GM10248 (cell line): ENCODE measurements around the gene PDZRN4.
A peak's percentile ranks its signal among the peaks of the same experiment; 100 is the strongest.
"Not testable (repeated sequence)": the region's sequence is repeated elsewhere in the genome, so short reads cannot be mapped to it uniquely, and the experiment has no call there.

Experiments used
- CTCF ChIA-PET: fragments of 300-600 bp; sonication (Branson Sonifier 250); formaldehyde crosslinking; extraction: SDS; loops from one replicate; lab custom pipeline; 2021; ENCODE audit warnings: antibody characterized with exemption; lab: Yijun Ruan, JAX
- POLR2A ChIA-PET: fragments of 350-650 bp; sonication (Branson Sonifier 250); formaldehyde crosslinking; extraction: SDS; loops from one replicate; lab custom pipeline; 2020; ENCODE audit warnings: antibody characterized with exemption; lab: Yijun Ruan, JAX
- DNase-seq: peaks from one replicate; pipeline ENCODE4 v3.0.0; 2012; ENCODE audit errors: extremely low spot score
- CTCF ChIP-seq: IDR thresholded peaks from 2 replicates; pipeline ENCODE4 v1.5.1; 2012; ENCODE audit warnings: mild to moderate bottlenecking, low read depth; ENCODE audit errors: extremely low read depth, missing control alignments, control extremely low read depth

PDZRN4 gene

DNA sequence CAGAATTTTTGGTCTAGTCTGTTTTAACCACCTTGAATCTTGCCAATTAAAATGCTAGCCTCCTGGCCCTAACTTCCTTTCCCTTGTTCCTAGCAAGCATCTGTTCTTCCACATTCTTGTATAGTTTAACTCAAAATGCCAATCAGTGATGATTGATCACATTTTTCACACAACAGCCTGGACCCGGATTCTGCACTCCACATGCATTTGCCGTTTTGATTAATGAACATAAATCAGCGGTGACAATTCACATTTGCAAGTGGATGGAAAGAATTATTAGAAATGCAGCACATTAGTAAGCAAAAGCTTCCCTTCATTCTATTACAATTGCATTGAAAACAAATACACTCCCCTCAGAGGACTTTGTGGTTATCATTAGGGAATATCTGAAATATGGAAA lies 83.4 kb downstream of the PDZRN4 start:
- no peak for TF ChIP-seq CTCF
- POLR2A ChIA-PET, result no interaction called here
- DNase-seq, result no peak
- CTCF ChIA-PET, result interaction anchor here (1.7 kb wide), 1 partner anchor 753 kb away, joined by 5 read pairs; no protein-coding TSS in a partner anchor

DNA sequence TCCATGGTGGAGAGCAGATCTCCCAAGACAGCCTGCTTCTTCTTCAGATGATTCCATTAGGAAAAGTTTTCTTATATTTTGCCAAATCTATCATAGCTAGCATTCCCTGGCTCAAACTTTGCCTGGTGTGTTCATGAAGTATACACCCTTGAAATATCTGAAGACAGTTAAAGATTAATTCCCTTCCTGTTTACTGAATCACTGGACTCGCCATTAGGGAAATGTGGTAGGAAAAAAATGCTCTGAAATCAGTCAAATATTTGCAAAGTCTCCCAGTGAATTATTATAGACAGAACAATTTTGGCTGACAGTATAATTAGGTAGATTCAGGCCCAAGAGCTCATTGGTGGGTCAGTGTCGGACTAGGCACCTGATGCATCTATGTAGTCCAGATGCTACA lies 86.5 kb downstream of the PDZRN4 start:
- no peak for DNase-seq
- CTCF ChIA-PET, result interaction anchor here (1.3 to 6.2 kb wide), 3 partner anchors 88 to 1297 kb away, joined by 3 to 71 read pairs (median 3); no protein-coding TSS in a partner anchor
- no peak for TF ChIP-seq CTCF
- POLR2A ChIA-PET, result no interaction called here

DNA sequence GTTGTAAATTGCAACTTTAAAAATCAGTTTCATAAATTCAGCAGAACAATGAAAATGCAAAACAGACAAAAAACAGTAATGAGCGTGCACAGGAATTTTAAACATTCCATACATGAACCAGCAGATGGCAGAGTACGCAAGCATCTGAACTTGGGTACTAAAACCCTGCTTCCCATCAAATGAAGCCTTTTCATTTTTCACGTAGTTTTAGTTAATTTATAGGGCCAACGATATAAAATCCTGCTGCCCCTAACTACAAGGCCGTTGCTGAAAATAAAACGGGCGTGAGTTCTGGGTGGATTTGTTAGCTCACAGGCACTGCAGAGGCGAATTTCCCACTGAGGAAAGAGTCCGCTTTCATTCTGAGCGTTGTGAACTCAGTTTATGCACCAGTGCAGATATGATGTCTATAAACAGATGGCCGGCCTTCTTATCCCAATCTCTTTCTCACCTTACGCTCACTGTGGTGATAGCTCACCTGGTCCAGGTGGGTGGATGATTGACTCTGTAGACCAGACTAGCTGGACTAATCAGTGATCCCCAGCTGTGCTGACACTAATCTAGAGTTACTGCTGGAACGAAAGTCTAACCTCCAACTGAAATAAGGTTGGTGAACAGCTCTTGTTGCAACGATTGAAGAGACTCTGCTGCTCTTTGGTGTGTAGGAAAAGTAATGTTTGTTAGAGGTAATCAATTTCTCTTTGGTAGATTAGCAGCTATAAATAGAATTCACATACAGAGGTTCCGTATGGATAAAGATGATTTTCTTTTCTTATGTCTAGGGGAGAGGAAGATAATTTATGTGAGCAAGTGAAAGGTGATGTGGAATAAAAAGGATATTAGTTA lies 89.2 kb downstream of the PDZRN4 start:
- ChIA-PET CTCF (interaction anchor here (0.7 to 6.2 kb wide), 17 partner anchors 8 to 1292 kb away, joined by 3 to 71 read pairs (median 3); no protein-coding TSS in a partner anchor), POLR2A (no interaction called here)
- DNase-seq, result peak; percentile 18
- peak; percentile 52 for TF ChIP-seq CTCF

GRCh38 chr12:41277946-41278267 lies 89.8 kb downstream of the PDZRN4 start:
- CTCF ChIA-PET, result interaction anchor here (0.7 to 6.2 kb wide), 13 partner anchors 9 to 1093 kb away, joined by 3 to 71 read pairs (median 3); no protein-coding TSS in a partner anchor
- POLR2A ChIA-PET, result no interaction called here
- no peak for TF ChIP-seq CTCF
- no peak for DNase-seq

GRCh38 chr12:41280341-41281095 lies 92.4 kb downstream of the PDZRN4 start:
- CTCF ChIA-PET, result interaction anchor here (1.6 to 6.2 kb wide), 3 partner anchors 17 to 1092 kb away, joined by 3 to 71 read pairs (median 3); no protein-coding TSS in a partner anchor
- POLR2A ChIA-PET, DNase-seq: not testable (repeated sequence)

- DNase-seq, POLR2A ChIA-PET, CTCF ChIA-PET: not testable (repeated sequence)
Observed at GRCh38 chr12:41285470-41285869, 97.3 kb downstream of the PDZRN4 start.

GRCh38 chr12:41286426-41286825 lies 98.3 kb downstream of the PDZRN4 start:
- CTCF ChIA-PET, result interaction anchor here (0.7 to 1.3 kb wide), 3 partner anchors 9 to 738 kb away, joined by 3 to 4 read pairs (median 3); no protein-coding TSS in a partner anchor
- no peak for DNase-seq
- TF ChIP-seq CTCF, result no peak
- POLR2A ChIA-PET, result no interaction called here
